Superior temporal gyrus (tissue), 1 donor: ENCODE measurements around the gene FASN.
"Not testable (repeated sequence)": the region's sequence is repeated elsewhere in the genome, so short reads cannot be mapped to it uniquely, and the experiment has no call there.

Experiments
- DNase-seq: peaks from one replicate; pipeline ENCODE4 v3.0.0-alpha.2; 2016; ENCODE audit errors: extremely low spot score

The FASN gene

GRCh38 chr17:82043507-82043906 lies 54.5 kb downstream of the FASN start:
- no peak for DNase-seq

GRCh38 chr17:82042649-82043048 lies 55.4 kb downstream of the FASN start:
- no peak for DNase-seq

GRCh38 chr17:82041144-82041814 lies 56.8 kb downstream of the FASN start:
- no peak for DNase-seq

GRCh38 chr17:82039695-82040299 lies 58.2 kb downstream of the FASN start:
- DNase-seq: no peak

- DNase-seq: not testable (repeated sequence)
These were observed 59.1 kb downstream of the FASN start for GRCh38 chr17:82038796-82039409.

GRCh38 chr17:82037889-82038195 lies 60.2 kb downstream of the FASN start:
- no peak for DNase-seq

- DNase-seq: peak; percentile 95
These were observed 60.7 kb downstream of the FASN start, which contains the start of gene DCXR for GRCh38 chr17:82037092-82037888. Gene DCXR, minus strand, starts transcription at chr17:82037697. Its CDS starts 15 bp downstream, at chr17:82037682.

- DNase-seq: no peak
These were observed 61.4 kb downstream of the FASN start for GRCh38 chr17:82036634-82037091.

- DNase-seq: no peak
These were observed 61.9 kb downstream of the FASN start for GRCh38 chr17:82035956-82036633.

GRCh38 chr17:82035488-82035887 lies 62.5 kb downstream of the FASN start:
- no peak for DNase-seq

- DNase-seq: no peak
These were observed 63.5 kb downstream of the FASN start for GRCh38 chr17:82034371-82035011.

GRCh38 chr17:82033359-82034085 lies 64.5 kb downstream of the FASN start:
- no peak for DNase-seq

GRCh38 chr17:82031885-82032627 lies 66.0 kb downstream of the FASN start:
- no peak for DNase-seq

- DNase-seq: no peak
These were observed 66.6 kb downstream of the FASN start, which contains the start of gene RAC3 for GRCh38 chr17:82031303-82031884. Gene RAC3, plus strand, starts transcription at chr17:82031678. Its CDS starts 84 bp downstream, at chr17:82031762.

- DNase-seq: peak; percentile 81
These were observed 67.3 kb downstream of the FASN start for GRCh38 chr17:82030470-82031302.

GRCh38 chr17:82029990-82030469 lies 68.0 kb downstream of the FASN start:
- no peak for DNase-seq

- DNase-seq: no peak
These were observed 68.6 kb downstream of the FASN start for GRCh38 chr17:82029391-82029790.

GRCh38 chr17:82028966-82029365 lies 69.1 kb downstream of the FASN start:
- DNase-seq: no peak
